Neuron (in vitro differentiated cells): ENCODE results near the gene RGS1.

ENCODE experiments used
- H2AFZ ChIP-seq: one replicate; pipeline ENCODE4 v1.6.1; 2013; ENCODE audit warnings: low read depth, mild to moderate bottlenecking, inconsistent platforms, low read length, moderate library complexity
- H3K27me3 ChIP-seq: one replicate; pipeline ENCODE4 v1.6.1; 2013; ENCODE audit warnings: low read length; ENCODE audit not compliant: insufficient read depth
- H3K36me3 ChIP-seq: one replicate; pipeline ENCODE4 v1.6.1; 2013; ENCODE audit warnings: low read length; ENCODE audit not compliant: insufficient read depth
- H3K4me1 ChIP-seq: one replicate; pipeline ENCODE4 v1.6.1; 2013; ENCODE audit warnings: low read length; ENCODE audit not compliant: insufficient read depth
- H3K4me3 ChIP-seq: 2 replicates; pipeline ENCODE4 v1.5.1; 2013; ENCODE audit warnings: mild to moderate bottlenecking, low read length, moderate library complexity
- H3K9me3 ChIP-seq: one replicate; pipeline ENCODE4 v1.6.1; 2013; ENCODE audit warnings: low read length

The RGS1 gene

GRCh38 chr1:192628396-192629057, 53.0 kb downstream of the RGS1 start:
- H3K27me3 ChIP-seq: no peaks in the 10 kb centered on the region
- no peaks in the 10 kb centered on the region for H3K9me3 ChIP-seq
- H3K4me3 ChIP-seq: no peak overlapping the region
- no peak overlapping the region for H2AFZ ChIP-seq
- peaks cover 11% of the 10 kb centered on the region for H3K4me1 ChIP-seq
- no peaks in the 10 kb centered on the region for H3K36me3 ChIP-seq

- Histone ChIP-seq H2AFZ (no peak overlapping the region), H3K4me3 (no peak overlapping the region), H3K4me1 (peaks cover 18% of the 10 kb centered on the region), H3K27me3 (no peaks in the 10 kb centered on the region), H3K36me3 (no peaks in the 10 kb centered on the region), H3K9me3 (no peaks in the 10 kb centered on the region)
Observed at GRCh38 chr1:192629612-192630011, 54.0 kb downstream of the RGS1 start.
